ENCODE measurements around the gene S100A16.
"Not testable (repeated sequence)": the region's sequence is repeated elsewhere in the genome, so short reads cannot be mapped to it uniquely, and the experiment has no call there.

The S100A16 gene

GRCh38 chr1:153598309-153599172 lies 14.4 kb downstream of the S100A16 start:
- no peak for TF ChIP-seq CTCF (IDR thresholded peaks at IDR 0.05; ENCODE audit: extremely low read depth, missing control alignments)
- peak; percentile 87 for DNase-seq (ENCODE audit: low spot score)

GRCh38 chr1:153597206-153597605 lies 15.7 kb downstream of the S100A16 start:
- TF ChIP-seq CTCF (IDR thresholded peaks at IDR 0.05; ENCODE audit: extremely low read depth, missing control alignments), result no peak
- no peak for DNase-seq (ENCODE audit: low spot score)

GRCh38 chr1:153592748-153593147 lies 20.2 kb downstream of the S100A16 start:
- no peak for TF ChIP-seq CTCF (IDR thresholded peaks at IDR 0.05; ENCODE audit: extremely low read depth, missing control alignments)

GRCh38 chr1:153588482-153588881 lies 24.5 kb downstream of the S100A16 start:
- TF ChIP-seq CTCF (IDR thresholded peaks at IDR 0.05; ENCODE audit: extremely low read depth, missing control alignments), result no peak
- DNase-seq (ENCODE audit: low spot score), result no peak

More at GRCh38 chr1:153592748-153593147, 20.2 kb downstream of the S100A16 start:
- no peak for DNase-seq (ENCODE audit: low spot score)

- DNase-seq (ENCODE audit: low spot score), result not testable (repeated sequence)
Observed at GRCh38 chr1:153588033-153588432, 24.9 kb downstream of the S100A16 start.

- DNase-seq (ENCODE audit: low spot score), result no peak
- no peak for TF ChIP-seq CTCF (IDR thresholded peaks at IDR 0.05; ENCODE audit: extremely low read depth, missing control alignments)
Observed at GRCh38 chr1:153587314-153587713, 25.6 kb downstream of the S100A16 start.

- no peak for TF ChIP-seq CTCF (IDR thresholded peaks at IDR 0.05; ENCODE audit: extremely low read depth, missing control alignments)
- no peak for DNase-seq (ENCODE audit: low spot score)
Observed at GRCh38 chr1:153586347-153586746, 26.6 kb downstream of the S100A16 start.

GRCh38 chr1:153585006-153585405 lies 27.9 kb downstream of the S100A16 start:
- DNase-seq (ENCODE audit: low spot score), result no peak
- no peak for TF ChIP-seq CTCF (IDR thresholded peaks at IDR 0.05; ENCODE audit: extremely low read depth, missing control alignments)
